WTC11 (cell line): Measurements from ENCODE around the gene RPS6KA4. TPM values are rescaled to one million over a fixed set of nuclear protein-coding genes. Genes with fewer than 3 reads are reported as not detected.
A peak's percentile ranks its signal among the peaks of the same experiment; 100 is the strongest.

Experiments
- ATAC-seq: fragments of 200-7000 bp; cut with Tn5 transposase; 2 replicates; pipeline ENCODE4 v1.10.0; 2021; ENCODE audit warnings: mild to moderate bottlenecking, moderate library complexity
- CTCF ChIA-PET: fragments of 300-600 bp; sonication (Branson Sonifier 250); formaldehyde crosslinking; loops from one replicate; lab custom pipeline; 2021; ENCODE audit warnings: antibody characterized with exemption; lab: Charles Lee
- POLR2A ChIA-PET: fragments of 350-600 bp; sonication (Branson Sonifier 250); formaldehyde crosslinking; loops from one replicate; lab custom pipeline; 2021; ENCODE audit warnings: antibody characterized with exemption; lab: Charles Lee
- DNase-seq: peaks from one replicate; pipeline ENCODE4 v3.0.0; 2021; ENCODE audit warnings: low spot score
- H3K27ac Mint-ChIP-seq: 2 replicates; pipeline ENCODE4 v1.8.0; 2021; ENCODE audit warnings: mixed read lengths
- H3K27me3 Mint-ChIP-seq: 2 replicates; pipeline ENCODE4 v1.8.0; 2021; ENCODE audit warnings: low read depth, mild to moderate bottlenecking, moderate library complexity, mixed read lengths
- H3K36me3 Mint-ChIP-seq: 2 replicates; pipeline ENCODE4 v1.8.0; 2021; ENCODE audit warnings: mixed read lengths
- H3K4me1 Mint-ChIP-seq: 2 replicates; pipeline ENCODE4 v1.8.0; 2022; ENCODE audit warnings: mixed read lengths
- H3K4me3 Mint-ChIP-seq: 2 replicates; pipeline ENCODE4 v1.8.0; 2021; ENCODE audit warnings: mild to moderate bottlenecking, moderate library complexity, mixed read lengths
- H3K9me3 Mint-ChIP-seq: 2 replicates; pipeline ENCODE4 v1.8.0; 2021; ENCODE audit warnings: mixed read lengths
- ATF1 ChIP-seq: sonication (generic); formaldehyde crosslinking; IDR thresholded peaks from 2 replicates; pipeline ENCODE4 v1.8.1; 2023; ENCODE audit warnings: mild to moderate bottlenecking, moderate library complexity, missing genetic modification reagents
- ETV6 ChIP-seq: sonication (generic); formaldehyde crosslinking; IDR thresholded peaks from 2 replicates; pipeline ENCODE4 v1.8.1; 2022; ENCODE audit warnings: mild to moderate bottlenecking, missing genetic modification reagents
- HMGA2 ChIP-seq: fragments of 250-450 bp; sonication (Bioruptor Pico); IDR thresholded peaks from 2 replicates; pipeline ENCODE4 v1.4.0; 2021; ENCODE audit warnings: mild to moderate bottlenecking, moderate library complexity
- KAT7 ChIP-seq: sonication (generic); formaldehyde crosslinking; IDR thresholded peaks from 2 replicates; pipeline ENCODE4 v1.8.1; 2023; ENCODE audit warnings: missing genetic modification reagents, mild to moderate bottlenecking, borderline replicate concordance
- NR1H2 ChIP-seq: sonication (generic); formaldehyde crosslinking; IDR thresholded peaks from 2 replicates; pipeline ENCODE4 v1.9.0; 2021; ENCODE audit warnings: mild to moderate bottlenecking, moderate library complexity, missing genetic modification reagents
- NR3C1 ChIP-seq: sonication (generic); formaldehyde crosslinking; conservative IDR thresholded peaks from 2 replicates; pipeline ENCODE4 v1.8.1; 2023; ENCODE audit warnings: low read depth, mild to moderate bottlenecking, missing genetic modification reagents
- RORB ChIP-seq: fragments of 250-450 bp; sonication (Bioruptor Pico); IDR thresholded peaks from 2 replicates; pipeline ENCODE4 v1.9.0; 2021; ENCODE audit warnings: mild to moderate bottlenecking
- TEAD4 ChIP-seq: sonication (generic); formaldehyde crosslinking; IDR thresholded peaks from 2 replicates; pipeline ENCODE4 v1.8.0; 2022; ENCODE audit warnings: mild to moderate bottlenecking, missing genetic modification reagents
- ZNF232 ChIP-seq: sonication (generic); formaldehyde crosslinking; IDR thresholded peaks from 2 replicates; pipeline ENCODE4 v1.8.0; 2022; ENCODE audit warnings: mild to moderate bottlenecking, missing genetic modification reagents
- ZNF263 ChIP-seq: sonication (generic); formaldehyde crosslinking; IDR thresholded peaks from 2 replicates; pipeline ENCODE4 v1.8.1; 2022; ENCODE audit warnings: low read depth, mild to moderate bottlenecking, moderate library complexity, missing genetic modification reagents
- total RNA-seq: library from RNA; stranded (reverse); gene quantifications from 3 replicates; pipeline ENCODE4 v1.2.3, GENCODE V29; 2021
- TF ChIP-seq, protein P1 (sequence below): sonication (generic); formaldehyde crosslinking; IDR thresholded peaks from 2 replicates; pipeline ENCODE4 v1.8.1; 2023; ENCODE audit warnings: mild to moderate bottlenecking, missing genetic modification reagents
- TF ChIP-seq, protein P2 (sequence below): sonication (generic); formaldehyde crosslinking; IDR thresholded peaks from 2 replicates; pipeline ENCODE4 v1.8.0; 2023; ENCODE audit warnings: missing genetic modification reagents, mild to moderate bottlenecking, borderline replicate concordance
- TF ChIP-seq, protein P3 (sequence below): sonication (generic); formaldehyde crosslinking; IDR thresholded peaks from 2 replicates; pipeline ENCODE4 v1.8.0; 2022; ENCODE audit warnings: mild to moderate bottlenecking, missing genetic modification reagents
- TF ChIP-seq, protein P4 (sequence below): sonication (generic); formaldehyde crosslinking; IDR thresholded peaks from 2 replicates; pipeline ENCODE4 v1.8.1; 2022; ENCODE audit warnings: missing genetic modification reagents, borderline replicate concordance
- TF ChIP-seq, protein P5 (sequence below): sonication (generic); formaldehyde crosslinking; IDR thresholded peaks from 2 replicates; pipeline ENCODE4 v1.8.0; 2023; ENCODE audit warnings: missing genetic modification reagents
- TF ChIP-seq, protein P6 (sequence below): sonication (generic); formaldehyde crosslinking; IDR thresholded peaks from 2 replicates; pipeline ENCODE4 v1.8.0; 2023; ENCODE audit warnings: mild to moderate bottlenecking, missing genetic modification reagents
- TF ChIP-seq, protein P7 (sequence below): sonication (generic); formaldehyde crosslinking; IDR thresholded peaks from 2 replicates; pipeline ENCODE4 v1.8.0; 2022; ENCODE audit warnings: mild to moderate bottlenecking, missing genetic modification reagents
- TF ChIP-seq, protein P8 (sequence below): fragments of 250-450 bp; sonication (Bioruptor Pico); conservative IDR thresholded peaks from 2 replicates; pipeline ENCODE4 v1.9.0; 2021; ENCODE audit warnings: mild to moderate bottlenecking

The RPS6KA4 gene
- total RNA-seq, 1 experiment from 2014 or later = 16.8 TPM

DNA sequence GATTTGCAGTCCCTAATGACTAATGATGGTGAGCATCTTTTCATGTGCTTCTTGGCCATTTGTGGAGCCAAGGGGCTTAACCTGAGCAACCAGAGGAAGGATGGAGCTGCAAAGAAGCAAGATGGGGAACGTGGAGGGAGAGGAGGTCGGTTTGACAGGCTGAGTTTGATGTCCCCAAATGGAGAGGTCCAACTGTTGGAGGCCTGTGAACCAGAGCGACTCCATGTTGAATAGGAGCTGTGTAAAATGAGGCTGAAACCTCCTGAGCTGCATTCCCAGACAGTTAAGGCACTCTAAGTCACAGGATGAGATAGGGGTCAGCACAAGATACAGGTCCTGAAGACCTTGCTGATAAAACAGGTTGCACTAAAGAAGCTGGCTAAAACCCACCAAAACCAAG lies 54.5 kb downstream of the RPS6KA4 start:
- peaks cover 20% of the 10 kb centered on the region for H3K4me1 Mint-ChIP-seq
- TF ChIP-seq ATF1 (CRISPR knock-in tag) (no peak), NR1H2 (no peak), ZNF263 (CRISPR knock-in tag) (no peak), RORB (CRISPR knock-in tag) (no peak), TEAD4 (CRISPR knock-in tag) (no peak), NR3C1 (no peak), ETV6 (CRISPR knock-in tag) (no peak), HMGA2 (CRISPR knock-in tag) (no peak)
- TF ChIP-seq, protein P1, sequence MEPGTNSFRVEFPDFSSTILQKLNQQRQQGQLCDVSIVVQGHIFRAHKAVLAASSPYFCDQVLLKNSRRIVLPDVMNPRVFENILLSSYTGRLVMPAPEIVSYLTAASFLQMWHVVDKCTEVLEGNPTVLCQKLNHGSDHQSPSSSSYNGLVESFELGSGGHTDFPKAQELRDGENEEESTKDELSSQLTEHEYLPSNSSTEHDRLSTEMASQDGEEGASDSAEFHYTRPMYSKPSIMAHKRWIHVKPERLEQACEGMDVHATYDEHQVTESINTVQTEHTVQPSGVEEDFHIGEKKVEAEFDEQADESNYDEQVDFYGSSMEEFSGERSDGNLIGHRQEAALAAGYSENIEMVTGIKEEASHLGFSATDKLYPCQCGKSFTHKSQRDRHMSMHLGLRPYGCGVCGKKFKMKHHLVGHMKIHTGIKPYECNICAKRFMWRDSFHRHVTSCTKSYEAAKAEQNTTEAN (CRISPR knock-in tag) = no peak
- TF ChIP-seq, protein P2, sequence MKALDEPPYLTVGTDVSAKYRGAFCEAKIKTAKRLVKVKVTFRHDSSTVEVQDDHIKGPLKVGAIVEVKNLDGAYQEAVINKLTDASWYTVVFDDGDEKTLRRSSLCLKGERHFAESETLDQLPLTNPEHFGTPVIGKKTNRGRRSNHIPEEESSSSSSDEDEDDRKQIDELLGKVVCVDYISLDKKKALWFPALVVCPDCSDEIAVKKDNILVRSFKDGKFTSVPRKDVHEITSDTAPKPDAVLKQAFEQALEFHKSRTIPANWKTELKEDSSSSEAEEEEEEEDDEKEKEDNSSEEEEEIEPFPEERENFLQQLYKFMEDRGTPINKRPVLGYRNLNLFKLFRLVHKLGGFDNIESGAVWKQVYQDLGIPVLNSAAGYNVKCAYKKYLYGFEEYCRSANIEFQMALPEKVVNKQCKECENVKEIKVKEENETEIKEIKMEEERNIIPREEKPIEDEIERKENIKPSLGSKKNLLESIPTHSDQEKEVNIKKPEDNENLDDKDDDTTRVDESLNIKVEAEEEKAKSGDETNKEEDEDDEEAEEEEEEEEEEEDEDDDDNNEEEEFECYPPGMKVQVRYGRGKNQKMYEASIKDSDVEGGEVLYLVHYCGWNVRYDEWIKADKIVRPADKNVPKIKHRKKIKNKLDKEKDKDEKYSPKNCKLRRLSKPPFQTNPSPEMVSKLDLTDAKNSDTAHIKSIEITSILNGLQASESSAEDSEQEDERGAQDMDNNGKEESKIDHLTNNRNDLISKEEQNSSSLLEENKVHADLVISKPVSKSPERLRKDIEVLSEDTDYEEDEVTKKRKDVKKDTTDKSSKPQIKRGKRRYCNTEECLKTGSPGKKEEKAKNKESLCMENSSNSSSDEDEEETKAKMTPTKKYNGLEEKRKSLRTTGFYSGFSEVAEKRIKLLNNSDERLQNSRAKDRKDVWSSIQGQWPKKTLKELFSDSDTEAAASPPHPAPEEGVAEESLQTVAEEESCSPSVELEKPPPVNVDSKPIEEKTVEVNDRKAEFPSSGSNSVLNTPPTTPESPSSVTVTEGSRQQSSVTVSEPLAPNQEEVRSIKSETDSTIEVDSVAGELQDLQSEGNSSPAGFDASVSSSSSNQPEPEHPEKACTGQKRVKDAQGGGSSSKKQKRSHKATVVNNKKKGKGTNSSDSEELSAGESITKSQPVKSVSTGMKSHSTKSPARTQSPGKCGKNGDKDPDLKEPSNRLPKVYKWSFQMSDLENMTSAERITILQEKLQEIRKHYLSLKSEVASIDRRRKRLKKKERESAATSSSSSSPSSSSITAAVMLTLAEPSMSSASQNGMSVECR = no peak
- TF ChIP-seq, protein P3, sequence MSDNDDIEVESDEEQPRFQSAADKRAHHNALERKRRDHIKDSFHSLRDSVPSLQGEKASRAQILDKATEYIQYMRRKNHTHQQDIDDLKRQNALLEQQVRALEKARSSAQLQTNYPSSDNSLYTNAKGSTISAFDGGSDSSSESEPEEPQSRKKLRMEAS (CRISPR knock-in tag) = no peak
- TF ChIP-seq, protein P4, sequence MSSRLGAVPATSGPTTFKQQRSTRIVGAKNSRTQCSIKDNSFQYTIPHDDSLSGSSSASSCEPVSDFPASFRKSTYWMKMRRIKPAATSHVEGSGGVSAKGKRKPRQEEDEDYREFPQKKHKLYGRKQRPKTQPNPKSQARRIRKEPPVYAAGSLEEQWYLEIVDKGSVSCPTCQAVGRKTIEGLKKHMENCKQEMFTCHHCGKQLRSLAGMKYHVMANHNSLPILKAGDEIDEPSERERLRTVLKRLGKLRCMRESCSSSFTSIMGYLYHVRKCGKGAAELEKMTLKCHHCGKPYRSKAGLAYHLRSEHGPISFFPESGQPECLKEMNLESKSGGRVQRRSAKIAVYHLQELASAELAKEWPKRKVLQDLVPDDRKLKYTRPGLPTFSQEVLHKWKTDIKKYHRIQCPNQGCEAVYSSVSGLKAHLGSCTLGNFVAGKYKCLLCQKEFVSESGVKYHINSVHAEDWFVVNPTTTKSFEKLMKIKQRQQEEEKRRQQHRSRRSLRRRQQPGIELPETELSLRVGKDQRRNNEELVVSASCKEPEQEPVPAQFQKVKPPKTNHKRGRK (CRISPR knock-in tag) = no peak
- TF ChIP-seq, protein P5, sequence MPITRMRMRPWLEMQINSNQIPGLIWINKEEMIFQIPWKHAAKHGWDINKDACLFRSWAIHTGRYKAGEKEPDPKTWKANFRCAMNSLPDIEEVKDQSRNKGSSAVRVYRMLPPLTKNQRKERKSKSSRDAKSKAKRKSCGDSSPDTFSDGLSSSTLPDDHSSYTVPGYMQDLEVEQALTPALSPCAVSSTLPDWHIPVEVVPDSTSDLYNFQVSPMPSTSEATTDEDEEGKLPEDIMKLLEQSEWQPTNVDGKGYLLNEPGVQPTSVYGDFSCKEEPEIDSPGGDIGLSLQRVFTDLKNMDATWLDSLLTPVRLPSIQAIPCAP (CRISPR knock-in tag) = no peak
- no peak overlapping the region for H3K4me3 Mint-ChIP-seq
- POLR2A ChIA-PET = no interaction called here
- DNase-seq (no peak), ATAC-seq (no peak)
- H3K27me3 Mint-ChIP-seq = peaks cover 20% of the 10 kb centered on the region
- CTCF ChIA-PET = interaction anchor here (2.8 to 3.5 kb wide), 2 partner anchors 36 to 57 kb away, joined by 21 to 23 read pairs; no protein-coding TSS in a partner anchor
- H3K9me3 Mint-ChIP-seq = peaks cover 2% of the 10 kb centered on the region; the same call in 1 of the 2 replicates
- no peak overlapping the region for H3K27ac Mint-ChIP-seq
- H3K36me3 Mint-ChIP-seq = no peaks in the 10 kb centered on the region

DNA sequence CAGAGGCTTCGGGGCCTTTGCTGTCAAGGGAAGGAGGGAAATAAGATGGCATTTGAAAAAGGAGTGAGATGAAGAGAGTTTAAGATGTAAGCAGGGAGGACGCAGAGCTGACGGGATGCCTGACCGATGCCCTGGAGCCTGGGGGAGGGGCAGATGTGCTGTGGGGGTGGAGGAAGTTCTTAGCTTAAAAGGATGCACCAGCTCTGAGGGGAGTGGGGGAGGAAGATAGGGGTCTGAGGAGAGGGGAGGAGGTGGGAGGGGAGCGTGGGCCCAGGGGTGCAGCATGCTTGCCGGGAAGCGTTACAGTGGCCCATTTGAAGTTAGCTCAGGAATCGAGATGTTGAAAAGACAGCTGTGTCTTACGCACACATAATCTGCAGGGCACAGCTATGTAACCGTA lies 56.3 kb downstream of the RPS6KA4 start:
- Mint-ChIP-seq H3K4me3 (no peak overlapping the region), H3K27me3 (peaks cover 28% of the 10 kb centered on the region), H3K27ac (peak overlapping the region; percentile 4; the same call in 1 of the 2 replicates), H3K9me3 (peaks cover 8% of the 10 kb centered on the region), H3K4me1 (peaks cover 12% of the 10 kb centered on the region), H3K36me3 (no peaks in the 10 kb centered on the region)
- ChIA-PET POLR2A (interaction anchor here (0.5 kb wide), 1 partner anchor 31 kb away, joined by 3 read pairs; no protein-coding TSS in a partner anchor), CTCF (interaction anchor here (0.5 to 3.5 kb wide), 5 partner anchors 19 to 215 kb away, joined by 3 to 23 read pairs (median 5); no protein-coding TSS in a partner anchor)
- ATAC-seq (peak; percentile 66), DNase-seq (peak; percentile 28)
- TF ChIP-seq NR3C1 (no peak), KAT7 (CRISPR knock-in tag) (no peak), ZNF232 (CRISPR knock-in tag) (no peak)
- TF ChIP-seq, protein P6, sequence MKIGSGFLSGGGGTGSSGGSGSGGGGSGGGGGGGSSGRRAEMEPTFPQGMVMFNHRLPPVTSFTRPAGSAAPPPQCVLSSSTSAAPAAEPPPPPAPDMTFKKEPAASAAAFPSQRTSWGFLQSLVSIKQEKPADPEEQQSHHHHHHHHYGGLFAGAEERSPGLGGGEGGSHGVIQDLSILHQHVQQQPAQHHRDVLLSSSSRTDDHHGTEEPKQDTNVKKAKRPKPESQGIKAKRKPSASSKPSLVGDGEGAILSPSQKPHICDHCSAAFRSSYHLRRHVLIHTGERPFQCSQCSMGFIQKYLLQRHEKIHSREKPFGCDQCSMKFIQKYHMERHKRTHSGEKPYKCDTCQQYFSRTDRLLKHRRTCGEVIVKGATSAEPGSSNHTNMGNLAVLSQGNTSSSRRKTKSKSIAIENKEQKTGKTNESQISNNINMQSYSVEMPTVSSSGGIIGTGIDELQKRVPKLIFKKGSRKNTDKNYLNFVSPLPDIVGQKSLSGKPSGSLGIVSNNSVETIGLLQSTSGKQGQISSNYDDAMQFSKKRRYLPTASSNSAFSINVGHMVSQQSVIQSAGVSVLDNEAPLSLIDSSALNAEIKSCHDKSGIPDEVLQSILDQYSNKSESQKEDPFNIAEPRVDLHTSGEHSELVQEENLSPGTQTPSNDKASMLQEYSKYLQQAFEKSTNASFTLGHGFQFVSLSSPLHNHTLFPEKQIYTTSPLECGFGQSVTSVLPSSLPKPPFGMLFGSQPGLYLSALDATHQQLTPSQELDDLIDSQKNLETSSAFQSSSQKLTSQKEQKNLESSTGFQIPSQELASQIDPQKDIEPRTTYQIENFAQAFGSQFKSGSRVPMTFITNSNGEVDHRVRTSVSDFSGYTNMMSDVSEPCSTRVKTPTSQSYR (CRISPR knock-in tag) = no peak
- TF ChIP-seq, protein P7, sequence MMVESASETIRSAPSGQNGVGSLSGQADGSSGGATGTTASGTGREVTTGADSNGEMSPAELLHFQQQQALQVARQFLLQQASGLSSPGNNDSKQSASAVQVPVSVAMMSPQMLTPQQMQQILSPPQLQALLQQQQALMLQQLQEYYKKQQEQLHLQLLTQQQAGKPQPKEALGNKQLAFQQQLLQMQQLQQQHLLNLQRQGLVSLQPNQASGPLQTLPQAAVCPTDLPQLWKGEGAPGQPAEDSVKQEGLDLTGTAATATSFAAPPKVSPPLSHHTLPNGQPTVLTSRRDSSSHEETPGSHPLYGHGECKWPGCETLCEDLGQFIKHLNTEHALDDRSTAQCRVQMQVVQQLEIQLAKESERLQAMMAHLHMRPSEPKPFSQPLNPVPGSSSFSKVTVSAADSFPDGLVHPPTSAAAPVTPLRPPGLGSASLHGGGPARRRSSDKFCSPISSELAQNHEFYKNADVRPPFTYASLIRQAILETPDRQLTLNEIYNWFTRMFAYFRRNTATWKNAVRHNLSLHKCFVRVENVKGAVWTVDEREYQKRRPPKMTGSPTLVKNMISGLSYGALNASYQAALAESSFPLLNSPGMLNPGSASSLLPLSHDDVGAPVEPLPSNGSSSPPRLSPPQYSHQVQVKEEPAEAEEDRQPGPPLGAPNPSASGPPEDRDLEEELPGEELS (CRISPR knock-in tag) = no peak
- TF ChIP-seq, protein P8, sequence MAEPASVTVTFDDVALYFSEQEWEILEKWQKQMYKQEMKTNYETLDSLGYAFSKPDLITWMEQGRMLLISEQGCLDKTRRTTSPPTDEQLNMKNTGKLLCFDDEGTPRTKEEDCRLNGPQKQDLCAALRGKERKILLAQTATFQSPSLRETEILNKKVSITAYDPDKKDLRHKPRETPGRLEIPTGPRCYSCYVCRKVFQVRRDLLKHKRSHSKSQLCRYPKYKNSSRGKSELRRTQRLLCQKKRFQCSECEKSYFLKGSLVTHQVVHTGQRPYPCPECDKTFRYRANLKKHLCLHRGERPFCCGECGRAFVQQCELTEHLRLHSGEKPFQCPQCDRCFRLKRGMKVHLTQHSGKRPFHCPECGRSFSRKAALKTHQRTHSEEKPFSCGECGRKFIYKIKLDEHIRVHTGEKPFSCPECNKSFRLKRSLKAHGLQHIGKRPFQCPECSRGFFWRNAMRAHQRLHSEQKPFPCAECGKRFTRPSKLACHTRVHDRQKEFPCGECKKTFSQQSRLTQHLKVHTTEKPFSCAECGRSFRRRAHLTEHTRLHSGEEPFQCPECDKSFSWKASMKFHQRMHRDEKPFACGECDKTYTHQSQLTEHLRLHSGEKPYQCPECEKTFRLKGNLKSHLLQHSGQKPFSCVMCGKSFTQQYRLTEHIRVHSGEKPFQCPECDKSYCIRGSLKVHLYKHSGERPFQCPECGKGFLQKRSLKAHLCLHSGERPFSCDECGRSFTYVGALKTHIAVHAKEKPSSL (CRISPR knock-in tag) = no peak
